Skeletal muscle tissue (tissue), 4 donors: ENCODE results near the gene UNK. TPM values are rescaled to one million over a fixed set of nuclear protein-coding genes. Genes with fewer than 3 reads are reported as not detected.
"Not testable (repeated sequence)": the region's sequence is repeated elsewhere in the genome, so short reads cannot be mapped to it uniquely, and the experiment has no call there.

Experiments
- H3K27ac ChIP-seq: one replicate; pipeline ENCODE4 v1.7.0; 2013; ENCODE audit warnings: mild to moderate bottlenecking, low read depth, low read length, inconsistent platforms
- H3K27me3 ChIP-seq, 3 donors: one replicate each; pipeline ENCODE4 v1.7.0; 2013; ENCODE audit warnings: low read length in 3 of 3; ENCODE audit not compliant: control insufficient read depth in 3 of 3, insufficient read depth in 3 of 3
- H3K36me3 ChIP-seq, 3 donors: one replicate each; pipeline ENCODE4 v1.7.0; 2013; ENCODE audit warnings: low read length in 3 of 3; ENCODE audit not compliant: control insufficient read depth in 3 of 3, insufficient read depth in 3 of 3
- H3K4me1 ChIP-seq, 3 donors: one replicate each; pipeline ENCODE4 v1.7.0; 2013; ENCODE audit warnings: low read length in 3 of 3, mild to moderate bottlenecking in 3 of 3; ENCODE audit not compliant: control insufficient read depth in 3 of 3, insufficient read depth in 3 of 3
- H3K4me3 ChIP-seq, 3 donors: one replicate each; pipeline ENCODE4 v1.7.0; 2013; ENCODE audit warnings: low read length in 3 of 3
- H3K9ac ChIP-seq, 3 donors: one replicate each; pipeline ENCODE4 v1.7.0; 2013; ENCODE audit warnings: low read length in 3 of 3, mild to moderate bottlenecking in 3 of 3, moderate library complexity in 2 of 3, low read depth in 1 of 3
- H3K9me3 ChIP-seq, 3 donors: one replicate each; pipeline ENCODE4 v1.7.0; 2013; ENCODE audit warnings: low read length in 3 of 3; ENCODE audit not compliant: control insufficient read depth in 3 of 3
- total RNA-seq: library from RNA; depleted of rRNA; stranded (reverse); fragments of >200 nt; gene quantifications from one replicate; pipeline ENCODE4 v1.2.3, GENCODE V29; 2014
- donor health status: Osteomylitis.

UNK gene
- total RNA-seq, 1 donor from 2014 or later: 15.7 TPM

DNA sequence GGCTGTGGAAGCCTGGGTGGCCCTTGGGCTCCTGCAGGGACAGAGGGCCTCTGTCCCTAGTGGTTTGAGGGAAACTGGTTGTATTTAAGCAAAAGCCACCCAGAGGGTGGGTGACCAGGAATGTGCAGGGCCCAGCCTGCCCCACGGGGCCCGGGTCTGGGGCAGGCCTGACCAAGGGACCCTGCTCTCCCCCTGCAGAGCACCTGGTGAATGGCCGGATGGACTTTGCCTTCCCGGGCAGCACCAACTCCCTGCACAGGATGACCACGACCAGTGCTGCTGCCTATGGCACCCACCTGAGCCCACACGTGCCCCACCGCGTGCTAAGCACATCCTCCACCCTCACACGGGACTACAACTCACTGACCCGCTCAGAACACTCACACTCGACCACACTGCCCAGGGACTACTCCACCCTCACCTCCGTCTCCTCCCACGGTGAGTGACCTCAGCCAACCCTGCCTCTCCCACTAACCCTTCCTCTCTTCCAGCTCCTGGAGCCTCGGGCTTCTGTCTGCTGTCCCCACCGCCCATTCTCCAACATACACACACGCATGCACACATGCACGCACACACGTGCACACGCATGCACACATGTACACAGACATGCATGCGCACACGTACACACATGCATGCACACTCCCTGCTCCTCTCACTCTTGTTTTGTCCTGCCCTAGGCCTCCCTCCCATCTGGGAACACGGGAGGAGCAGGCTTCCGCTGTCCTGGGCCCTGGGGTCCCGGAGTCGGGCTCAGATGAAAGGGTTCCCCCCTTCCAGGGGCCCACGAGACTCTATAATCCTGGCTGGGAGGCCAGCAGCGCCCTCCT, 30.0 kb upstream of the UNK start:
- no peaks in the 10 kb centered on the region for H3K27me3 ChIP-seq
- peaks cover 13 to 20% (median 17%) of the 10 kb centered on the region in 3 donors for H3K4me1 ChIP-seq
- H3K9me3 ChIP-seq: no peaks in the 10 kb centered on the region
- peak overlapping the region; percentile 20 to 66 (median 56) for H3K9ac ChIP-seq
- peak overlapping the region in 2 of 3 donors; percentile 41 to 46 for H3K4me3 ChIP-seq
- H3K27ac ChIP-seq: no peak overlapping the region
- peaks cover 0 to 5% (median 0%) of the 10 kb centered on the region in 3 donors for H3K36me3 ChIP-seq

DNA sequence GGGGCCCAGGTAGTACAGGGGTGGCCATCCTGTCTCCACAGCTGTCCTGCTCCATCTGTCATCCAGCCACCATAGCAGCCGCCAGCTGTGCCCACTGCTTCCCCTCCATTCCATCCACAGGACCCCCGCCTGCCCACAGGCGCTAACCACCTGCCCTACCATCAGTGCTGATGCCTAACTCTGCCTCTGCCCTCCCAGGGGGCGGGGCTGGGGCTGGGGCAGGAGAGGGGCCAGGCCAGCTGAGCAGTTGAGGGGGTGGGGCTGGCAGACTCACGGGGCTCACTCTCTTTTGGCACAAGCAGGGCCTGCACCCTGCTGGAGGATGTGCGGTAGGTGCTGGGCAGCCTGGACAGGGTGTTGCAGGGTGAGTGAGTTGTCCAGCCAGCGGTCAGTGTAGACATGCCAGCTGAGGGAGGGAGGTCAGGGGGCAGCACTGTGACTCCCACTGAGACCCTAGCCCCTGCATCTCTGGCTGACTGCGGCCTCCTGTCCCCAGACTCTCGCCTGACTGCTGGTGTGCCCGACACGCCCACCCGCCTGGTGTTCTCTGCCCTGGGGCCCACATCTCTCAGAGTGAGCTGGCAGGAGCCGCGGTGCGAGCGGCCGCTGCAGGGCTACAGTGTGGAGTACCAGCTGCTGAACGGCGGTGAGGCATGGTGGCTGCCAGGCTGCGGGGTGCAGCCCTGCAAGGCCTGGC, 29.3 kb upstream of the UNK start:
- Histone ChIP-seq H3K4me1 (peaks cover 10 to 14% (median 12%) of the 10 kb centered on the region in 3 donors), H3K4me3 (no peak overlapping the region), H3K27ac (no peak overlapping the region), H3K27me3 (no peaks in the 10 kb centered on the region), H3K9ac (no peak overlapping the region), H3K9me3 (no peaks in the 10 kb centered on the region), H3K36me3 (peaks cover 0 to 6% (median 0%) of the 10 kb centered on the region in 3 donors)

DNA sequence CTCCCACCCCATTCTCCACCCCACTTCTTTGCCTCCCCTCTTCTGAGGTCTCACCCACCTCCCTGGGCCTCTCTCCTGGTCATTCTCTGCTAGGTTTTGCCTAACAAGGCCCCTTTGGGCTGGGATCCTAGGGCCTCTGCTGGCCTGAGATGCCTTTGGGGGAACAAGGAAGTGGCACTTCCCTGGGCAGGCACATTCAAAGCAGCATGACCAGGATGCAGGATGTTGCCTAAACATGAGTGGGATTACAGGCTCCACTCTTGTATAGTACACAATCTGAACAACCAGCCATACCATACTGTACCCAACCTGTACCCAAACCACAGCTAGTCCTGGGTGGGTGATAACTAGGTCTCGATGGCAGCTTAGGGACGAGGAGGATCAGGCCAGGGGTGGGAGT, 28.6 kb upstream of the UNK start:
- peaks cover 0 to 6% (median 0%) of the 10 kb centered on the region in 3 donors for H3K36me3 ChIP-seq
- no peak overlapping the region for H3K4me3 ChIP-seq
- no peak overlapping the region for H3K9ac ChIP-seq
- no peaks in the 10 kb centered on the region for H3K27me3 ChIP-seq
- H3K9me3 ChIP-seq: no peaks in the 10 kb centered on the region
- peaks cover 10 to 14% (median 12%) of the 10 kb centered on the region in 3 donors for H3K4me1 ChIP-seq
- no peak overlapping the region for H3K27ac ChIP-seq

DNA sequence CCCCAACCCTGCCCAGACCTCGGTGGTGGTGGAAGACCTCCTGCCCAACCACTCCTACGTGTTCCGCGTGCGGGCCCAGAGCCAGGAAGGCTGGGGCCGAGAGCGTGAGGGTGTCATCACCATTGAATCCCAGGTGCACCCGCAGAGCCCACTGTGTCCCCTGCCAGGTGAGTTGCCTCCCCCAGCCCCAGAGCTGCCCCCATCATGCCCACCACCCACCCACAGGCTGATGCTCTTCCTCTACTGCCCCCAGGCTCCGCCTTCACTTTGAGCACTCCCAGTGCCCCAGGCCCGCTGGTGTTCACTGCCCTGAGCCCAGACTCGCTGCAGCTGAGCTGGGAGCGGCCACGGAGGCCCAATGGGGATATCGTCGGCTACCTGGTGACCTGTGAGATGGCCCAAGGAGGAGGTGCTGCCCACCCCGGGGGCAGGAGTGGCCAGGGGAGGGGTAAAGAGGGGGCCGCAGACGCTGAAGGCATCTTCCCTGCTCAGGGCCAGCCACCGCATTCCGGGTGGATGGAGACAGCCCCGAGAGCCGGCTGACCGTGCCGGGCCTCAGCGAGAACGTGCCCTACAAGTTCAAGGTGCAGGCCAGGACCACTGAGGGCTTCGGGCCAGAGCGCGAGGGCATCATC, 28.0 kb upstream of the UNK start:
- Histone ChIP-seq H3K27ac (no peak overlapping the region), H3K9me3 (no peaks in the 10 kb centered on the region), H3K9ac (no peak overlapping the region), H3K4me1 (peaks cover 10 to 14% (median 12%) of the 10 kb centered on the region in 3 donors), H3K27me3 (no peaks in the 10 kb centered on the region), H3K36me3 (peaks cover 0 to 6% (median 0%) of the 10 kb centered on the region in 3 donors), H3K4me3 (no peak overlapping the region)

DNA sequence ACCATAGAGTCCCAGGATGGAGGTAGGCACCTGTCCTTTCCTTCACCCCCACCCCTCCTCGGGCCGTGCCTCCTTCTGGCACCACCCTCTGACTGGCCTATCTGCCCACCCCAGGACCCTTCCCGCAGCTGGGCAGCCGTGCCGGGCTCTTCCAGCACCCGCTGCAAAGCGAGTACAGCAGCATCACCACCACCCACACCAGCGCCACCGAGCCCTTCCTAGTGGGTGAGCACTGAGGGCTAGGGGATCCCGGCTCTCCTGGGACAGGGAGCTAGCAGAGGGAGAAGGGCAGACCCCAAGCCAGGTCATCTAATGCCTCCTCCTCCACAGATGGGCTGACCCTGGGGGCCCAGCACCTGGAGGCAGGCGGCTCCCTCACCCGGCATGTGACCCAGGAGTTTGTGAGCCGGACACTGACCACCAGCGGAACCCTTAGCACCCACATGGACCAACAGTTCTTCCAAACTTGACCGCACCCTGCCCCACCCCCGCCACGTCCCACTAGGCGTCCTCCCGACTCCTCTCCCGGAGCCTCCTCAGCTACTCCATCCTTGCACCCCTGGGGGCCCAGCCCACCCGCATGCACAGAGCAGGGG, 27.4 kb upstream of the UNK start:
- H3K27me3 ChIP-seq: no peaks in the 10 kb centered on the region
- H3K4me1 ChIP-seq: peaks cover 10 to 14% (median 12%) of the 10 kb centered on the region in 3 donors
- H3K9me3 ChIP-seq: no peaks in the 10 kb centered on the region
- no peak overlapping the region for H3K9ac ChIP-seq
- peaks cover 0 to 4% (median 0%) of the 10 kb centered on the region in 3 donors for H3K36me3 ChIP-seq
- no peak overlapping the region for H3K27ac ChIP-seq
- no peak overlapping the region for H3K4me3 ChIP-seq

DNA sequence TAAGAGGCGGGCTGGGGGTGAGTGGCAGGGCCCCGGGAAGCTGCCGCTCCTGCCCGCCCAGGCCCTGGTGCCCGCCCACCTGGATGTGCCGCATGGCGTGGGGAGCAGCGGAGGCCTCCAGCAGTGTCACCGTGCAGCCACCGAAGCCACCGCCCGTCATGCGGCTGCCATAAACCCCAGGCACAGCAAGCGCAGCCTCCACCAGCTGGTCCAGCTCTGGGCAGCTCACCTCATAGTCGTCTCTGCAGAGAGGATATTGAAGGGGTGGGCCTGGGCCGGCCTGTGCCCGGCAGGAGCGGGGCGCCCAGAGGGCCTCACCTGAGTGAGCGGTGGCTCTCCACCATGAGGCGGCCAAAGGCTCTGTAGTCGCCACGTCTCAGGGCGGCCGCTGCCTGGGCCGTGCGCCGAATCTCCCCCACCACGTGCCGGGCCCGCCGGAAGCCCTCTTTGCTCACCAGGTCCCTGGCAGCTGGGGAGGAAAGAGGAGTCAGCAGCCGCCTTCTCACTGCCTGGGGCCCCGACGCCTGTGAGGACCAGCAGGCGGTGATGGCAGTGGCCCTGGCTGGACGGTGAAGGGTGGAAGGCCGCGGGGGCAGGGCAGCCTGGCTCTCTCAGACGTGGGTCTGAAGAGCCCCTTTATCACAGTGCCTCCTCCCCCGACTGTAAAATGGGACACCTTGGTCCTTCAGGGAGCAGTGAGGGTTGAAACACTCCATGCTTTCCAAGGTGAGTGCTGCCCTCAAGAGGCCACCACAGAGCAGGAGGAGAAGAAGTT, 26.3 kb upstream of the UNK start:
- no peak overlapping the region for H3K4me3 ChIP-seq
- peaks cover 0 to 4% (median 0%) of the 10 kb centered on the region in 3 donors for H3K36me3 ChIP-seq
- H3K27ac ChIP-seq: no peak overlapping the region
- H3K9ac ChIP-seq: no peak overlapping the region
- no peaks in the 10 kb centered on the region for H3K9me3 ChIP-seq
- H3K4me1 ChIP-seq: peaks cover 9 to 15% (median 10%) of the 10 kb centered on the region in 3 donors
- no peaks in the 10 kb centered on the region for H3K27me3 ChIP-seq

DNA sequence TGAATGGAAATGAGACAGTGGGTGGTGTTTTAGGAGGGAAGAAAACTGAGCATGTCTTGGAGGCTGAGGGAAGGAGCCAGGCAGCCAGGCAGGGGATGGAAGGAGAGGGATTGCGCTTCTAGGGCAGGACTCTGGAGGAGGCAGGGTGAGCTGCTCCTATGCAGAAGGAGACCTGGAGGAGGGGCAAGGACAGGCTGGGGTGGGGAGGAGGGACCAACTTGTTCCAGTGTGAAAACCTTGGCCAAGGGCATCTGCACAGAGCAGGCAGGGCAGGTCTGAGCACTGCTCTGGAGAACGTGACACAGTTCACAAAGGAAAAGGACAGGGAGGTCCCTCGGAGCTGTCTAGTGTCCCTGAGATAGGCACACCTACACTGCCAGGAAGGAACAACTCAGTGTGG, 25.1 kb upstream of the UNK start:
- H3K27me3 ChIP-seq: no peaks in the 10 kb centered on the region
- no peak overlapping the region for H3K4me3 ChIP-seq
- H3K9ac ChIP-seq: no peak overlapping the region
- peaks cover 8 to 17% (median 11%) of the 10 kb centered on the region in 3 donors for H3K4me1 ChIP-seq
- no peaks in the 10 kb centered on the region for H3K9me3 ChIP-seq
- peaks cover 0 to 4% (median 0%) of the 10 kb centered on the region in 3 donors for H3K36me3 ChIP-seq
- no peak overlapping the region for H3K27ac ChIP-seq

DNA sequence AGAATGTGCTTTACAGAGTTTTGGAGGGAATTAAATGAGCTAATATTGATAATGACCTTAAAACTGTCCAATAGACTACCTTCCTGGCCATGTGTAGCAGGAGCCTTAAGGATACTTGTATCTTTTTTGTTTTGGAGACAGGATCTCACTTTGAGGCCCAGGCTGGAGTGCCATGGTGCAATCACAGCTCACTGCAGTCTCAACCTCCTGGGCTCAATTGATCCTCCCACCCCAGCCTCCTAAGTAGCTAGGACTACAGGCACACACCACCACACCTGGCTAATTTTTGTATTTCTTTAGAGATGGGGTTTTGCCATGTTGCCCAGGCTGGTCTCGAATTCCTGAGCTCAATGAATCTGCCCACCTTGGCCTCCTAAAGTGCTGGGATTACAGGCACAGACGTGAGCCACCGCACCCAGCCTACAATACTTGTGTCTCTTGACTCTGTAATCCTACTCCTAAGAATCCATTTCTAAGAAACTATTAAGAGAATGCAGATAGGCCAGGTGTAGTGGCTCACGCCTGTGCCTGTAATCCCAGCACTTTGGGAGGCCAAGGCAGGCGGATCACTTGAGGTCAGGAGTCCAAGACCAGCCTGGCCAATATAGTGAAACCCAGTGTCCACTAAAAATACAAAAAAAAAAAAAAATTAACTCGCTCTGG, 24.5 kb upstream of the UNK start:
- not testable (repeated sequence) for H3K27ac ChIP-seq, H3K9me3 ChIP-seq, H3K9ac ChIP-seq, H3K36me3 ChIP-seq, H3K27me3 ChIP-seq, H3K4me3 ChIP-seq
- H3K4me1 ChIP-seq: peaks cover 9 to 16% (median 12%) of the 10 kb centered on the region in 3 donors
